Stomach (tissue), 4 donors: Measurements from ENCODE around the gene IRF5.

Experiments
- EP300 ChIP-seq: sonication (generic); formaldehyde crosslinking; IDR thresholded peaks from one replicate; pipeline ENCODE4 v1.6.1; 2017; ENCODE audit warnings: antibody characterized with exemption
- TF ChIP-seq, protein P1 (sequence below), 7 experiments: fragments of 450-650 bp in 4 of 7; fragments of 200-600 bp in 3 of 7; sonication (generic) in 3 of 7; IDR thresholded peaks; one replicate each; pipeline ENCODE4 v1.5.1; 2016 to 2019; ENCODE audit warnings: antibody characterized with exemption in 7 of 7, control low read depth in 2 of 7, mild to moderate bottlenecking in 1 of 7

DNA sequence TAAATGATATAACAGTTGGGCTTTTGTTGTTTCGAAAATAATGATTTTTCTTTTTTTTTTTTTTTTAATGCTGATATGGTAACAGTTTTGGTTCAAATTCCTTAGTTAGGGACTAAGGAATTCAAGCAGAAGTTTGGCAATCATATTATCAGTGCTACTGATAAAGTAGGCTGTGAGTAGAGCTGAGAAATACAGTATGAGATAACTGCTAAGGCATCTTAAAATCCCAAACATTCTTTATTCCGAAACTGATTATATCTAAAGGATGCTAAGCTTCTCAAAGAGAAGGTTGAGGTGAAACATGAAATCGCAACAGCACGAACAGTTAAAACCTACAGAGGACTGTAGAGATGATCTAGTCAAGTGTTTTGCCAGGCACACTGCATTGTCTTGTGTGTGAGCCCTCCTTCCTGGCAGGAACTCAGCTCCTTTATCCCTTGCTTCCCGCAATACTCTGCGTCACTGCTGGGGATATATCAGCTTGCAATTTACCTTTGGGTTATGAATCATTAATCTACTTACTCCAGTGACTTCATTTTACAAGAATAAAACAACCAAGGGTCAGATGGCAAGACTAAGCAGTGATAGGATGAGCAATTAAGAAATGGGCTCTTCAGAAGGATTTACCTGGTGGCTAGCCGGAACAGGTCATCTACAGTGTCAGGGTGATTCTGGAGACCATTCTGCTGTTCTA lies 36.7 kb downstream of the IRF5 start:
- TF ChIP-seq, protein P1, sequence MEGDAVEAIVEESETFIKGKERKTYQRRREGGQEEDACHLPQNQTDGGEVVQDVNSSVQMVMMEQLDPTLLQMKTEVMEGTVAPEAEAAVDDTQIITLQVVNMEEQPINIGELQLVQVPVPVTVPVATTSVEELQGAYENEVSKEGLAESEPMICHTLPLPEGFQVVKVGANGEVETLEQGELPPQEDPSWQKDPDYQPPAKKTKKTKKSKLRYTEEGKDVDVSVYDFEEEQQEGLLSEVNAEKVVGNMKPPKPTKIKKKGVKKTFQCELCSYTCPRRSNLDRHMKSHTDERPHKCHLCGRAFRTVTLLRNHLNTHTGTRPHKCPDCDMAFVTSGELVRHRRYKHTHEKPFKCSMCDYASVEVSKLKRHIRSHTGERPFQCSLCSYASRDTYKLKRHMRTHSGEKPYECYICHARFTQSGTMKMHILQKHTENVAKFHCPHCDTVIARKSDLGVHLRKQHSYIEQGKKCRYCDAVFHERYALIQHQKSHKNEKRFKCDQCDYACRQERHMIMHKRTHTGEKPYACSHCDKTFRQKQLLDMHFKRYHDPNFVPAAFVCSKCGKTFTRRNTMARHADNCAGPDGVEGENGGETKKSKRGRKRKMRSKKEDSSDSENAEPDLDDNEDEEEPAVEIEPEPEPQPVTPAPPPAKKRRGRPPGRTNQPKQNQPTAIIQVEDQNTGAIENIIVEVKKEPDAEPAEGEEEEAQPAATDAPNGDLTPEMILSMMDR (IDR thresholded peaks at IDR 0.05), result no peak
- no peak for TF ChIP-seq EP300
